Measurements from ENCODE around the gene MKKS. TPM values are rescaled to one million over a fixed set of nuclear protein-coding genes. Genes with fewer than 3 reads are reported as not detected.

MKKS gene
- total RNA-seq, 1 experiment from 2014 or later, result 10.6 TPM

- Histone ChIP-seq H4K20me1 (ENCODE audit: control insufficient read depth, insufficient read depth, insufficient read length) (no peaks in the 10 kb centered on the region), H3K9ac (ENCODE audit: extremely low read depth, insufficient read length, low read length) (no peak overlapping the region), H3T11ph (ENCODE audit: low read length) (no peak overlapping the region), H3K4me2 (ENCODE audit: insufficient read depth, insufficient read length, low read length) (no peak overlapping the region), H2BK12ac (ENCODE audit: insufficient read length, low read depth, low read length) (no peak overlapping the region), H3K56ac (ENCODE audit: insufficient read length, low read depth, low read length) (no peak overlapping the region), H3K23ac (ENCODE audit: insufficient read length, low read depth, low read length) (no peak overlapping the region), H3K79me1 (ENCODE audit: insufficient read depth, low read depth, low read length, poor library complexity, severe bottlenecking) (peaks cover 13% of the 10 kb centered on the region), H3K9me3 (ENCODE audit: control insufficient read depth, low read depth, low read length) (no peaks in the 10 kb centered on the region), H3K4me1 (ENCODE audit: insufficient read depth, low read length) (peaks cover 3% of the 10 kb centered on the region; the same call in 1 of the 2 replicates), H3K27me3 (ENCODE audit: insufficient read depth, low read length) (no peaks in the 10 kb centered on the region), H3K18ac (ENCODE audit: insufficient read length, low read depth, low read length) (no peak overlapping the region), H2BK5ac (ENCODE audit: insufficient read length, low read length) (no peak overlapping the region), H2AFZ (ENCODE audit: low read length) (no peak overlapping the region), H3K4ac (ENCODE audit: low read depth, low read length) (no peak overlapping the region), H2AK5ac (ENCODE audit: insufficient read length, low read length) (no peak overlapping the region), H3K27ac (ENCODE audit: insufficient read length, low read depth, low read length) (no peak overlapping the region), H4K8ac (replicated peaks; ENCODE audit: insufficient read length, low read depth, low read length) (no peak overlapping the region), H2BK15ac (ENCODE audit: low read depth, low read length) (no peak overlapping the region), H2BK20ac (ENCODE audit: low read depth, low read length, poor library complexity, severe bottlenecking) (no peak overlapping the region), H3K23me2 (ENCODE audit: insufficient read length, low read depth, low read length, poor library complexity, severe bottlenecking) (peaks cover 4% of the 10 kb centered on the region), H4K91ac (ENCODE audit: insufficient read length, low read depth, low read length) (no peak overlapping the region), H2BK120ac (ENCODE audit: low read depth, low read length, poor library complexity, severe bottlenecking) (no peak overlapping the region), H4K5ac (ENCODE audit: insufficient read length, low read depth, low read length) (no peak overlapping the region), H3K79me2 (ENCODE audit: insufficient read depth, low read length) (peaks cover 8% of the 10 kb centered on the region; the same call in 1 of the 2 replicates), H3K14ac (ENCODE audit: insufficient read depth, low read length) (no peak overlapping the region)
- Mint-ChIP-seq H3K4me1 (peaks cover 38 to 40% of the 10 kb centered on the region in 2 experiments), H3K4me3 (no peak overlapping the region), H3K27me3 (ENCODE audit: low read depth) (no peaks in the 10 kb centered on the region), H3K36me3 (ENCODE audit: insufficient read depth in 1 of 3, low read depth in 3 of 3) (peaks cover 7 to 10% (median 8%) of the 10 kb centered on the region in 3 experiments; a peak in 6 of 7 replicates), H3K27ac (no peak overlapping the region), H3K9me3 (no peaks in the 10 kb centered on the region)
- no peak for DNase-seq
- WGBS (ENCODE audit: extremely low coverage, insufficient read length, low lambda C conversion rate), result no CpG with 5 or more reads among the region's 5 CpGs
- TF ChIP-seq, protein P1, sequence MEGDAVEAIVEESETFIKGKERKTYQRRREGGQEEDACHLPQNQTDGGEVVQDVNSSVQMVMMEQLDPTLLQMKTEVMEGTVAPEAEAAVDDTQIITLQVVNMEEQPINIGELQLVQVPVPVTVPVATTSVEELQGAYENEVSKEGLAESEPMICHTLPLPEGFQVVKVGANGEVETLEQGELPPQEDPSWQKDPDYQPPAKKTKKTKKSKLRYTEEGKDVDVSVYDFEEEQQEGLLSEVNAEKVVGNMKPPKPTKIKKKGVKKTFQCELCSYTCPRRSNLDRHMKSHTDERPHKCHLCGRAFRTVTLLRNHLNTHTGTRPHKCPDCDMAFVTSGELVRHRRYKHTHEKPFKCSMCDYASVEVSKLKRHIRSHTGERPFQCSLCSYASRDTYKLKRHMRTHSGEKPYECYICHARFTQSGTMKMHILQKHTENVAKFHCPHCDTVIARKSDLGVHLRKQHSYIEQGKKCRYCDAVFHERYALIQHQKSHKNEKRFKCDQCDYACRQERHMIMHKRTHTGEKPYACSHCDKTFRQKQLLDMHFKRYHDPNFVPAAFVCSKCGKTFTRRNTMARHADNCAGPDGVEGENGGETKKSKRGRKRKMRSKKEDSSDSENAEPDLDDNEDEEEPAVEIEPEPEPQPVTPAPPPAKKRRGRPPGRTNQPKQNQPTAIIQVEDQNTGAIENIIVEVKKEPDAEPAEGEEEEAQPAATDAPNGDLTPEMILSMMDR (conservative IDR thresholded peaks at IDR 0.05), result no peak
Observed at GRCh38 chr20:10430704-10431103, 3.3 kb downstream of the MKKS start.
